Rectal smooth muscle tissue (tissue), 1 donor: ENCODE data around the gene DHFR2.
"Not testable (repeated sequence)": the region's sequence is repeated elsewhere in the genome, so short reads cannot be mapped to it uniquely, and the experiment has no call there.

Experiments used
- H3K27ac ChIP-seq: one replicate; pipeline ENCODE4 v1.7.0; 2013; ENCODE audit warnings: low read depth, low read length, inconsistent platforms
- H3K27me3 ChIP-seq: one replicate; pipeline ENCODE4 v1.7.0; 2013; ENCODE audit warnings: low read length; ENCODE audit not compliant: control insufficient read depth, insufficient read depth
- H3K36me3 ChIP-seq: one replicate; pipeline ENCODE4 v1.7.0; 2013; ENCODE audit warnings: low read length; ENCODE audit not compliant: control insufficient read depth, insufficient read depth
- H3K4me1 ChIP-seq: one replicate; pipeline ENCODE4 v1.7.0; 2013; ENCODE audit warnings: low read length; ENCODE audit not compliant: control insufficient read depth, insufficient read depth
- H3K4me3 ChIP-seq: one replicate; pipeline ENCODE4 v1.7.0; 2013; ENCODE audit warnings: low read length
- H3K9ac ChIP-seq: one replicate; pipeline ENCODE4 v1.7.0; 2013; ENCODE audit warnings: low read length

The DHFR2 gene

DNA sequence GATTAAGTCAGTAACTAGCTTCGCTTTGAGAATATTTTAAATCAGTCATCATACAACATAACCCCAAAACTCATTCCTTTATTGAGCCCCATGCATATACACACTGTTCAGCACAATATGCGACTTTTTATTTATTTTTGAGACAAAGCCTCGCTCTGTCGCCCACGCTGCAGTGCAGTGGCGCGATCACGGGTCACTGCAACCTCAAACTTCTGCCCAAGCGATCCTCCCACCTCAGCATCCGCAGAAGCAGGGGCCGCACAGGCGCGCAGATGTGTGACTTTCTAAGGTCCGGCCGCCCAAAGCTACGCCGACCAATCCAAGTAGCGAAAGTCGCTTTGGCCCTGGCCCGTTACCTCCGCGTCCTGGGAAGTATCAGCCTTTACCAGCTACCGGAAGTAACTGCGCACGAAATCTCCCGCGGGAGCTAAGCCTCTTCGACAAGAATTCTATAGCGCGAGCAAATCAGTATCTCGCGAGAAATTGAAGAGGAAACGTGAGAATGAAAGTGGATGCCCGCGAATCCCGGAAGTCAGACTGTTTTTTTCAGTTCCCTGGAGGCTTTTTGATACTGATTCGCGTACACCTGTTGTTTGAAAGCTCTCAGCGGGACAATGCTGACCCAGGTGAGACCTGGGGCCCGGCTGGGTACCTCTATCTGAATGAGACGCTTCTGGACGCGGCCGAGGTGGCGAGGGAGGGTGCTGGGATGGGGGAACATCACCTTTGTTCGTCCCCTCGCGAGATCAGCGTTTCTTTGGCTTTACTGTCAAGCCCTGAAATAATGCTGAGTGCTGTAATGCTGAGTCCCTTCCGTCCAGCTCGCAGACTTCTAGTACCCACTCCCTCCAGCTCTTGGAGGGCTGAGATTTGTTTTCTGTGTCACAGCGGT is at the start of gene DHFR2, which contains the start of gene NSUN3:
TSS of gene DHFR2 (minus strand) at position 404 of the 892 bp plus-strand sequence. CDS start 1,405 bp downstream, outside the sequence.
TSS of gene NSUN3 (plus strand) at position 549 of the 892 bp plus-strand sequence. CDS start at position 615, 66 bp downstream.
- peak within 1 kb of the TSS; percentile 93 for H3K4me3 ChIP-seq
- peak within 1 kb of the TSS; percentile 97 for H3K27ac ChIP-seq
- H3K9ac ChIP-seq: peak within 1 kb of the TSS; percentile 76
- H3K4me1 ChIP-seq: peaks cover 3% of the 10 kb centered on the region
- no peaks in the 10 kb centered on the region for H3K27me3 ChIP-seq
- no peaks in the 10 kb centered on the region for H3K36me3 ChIP-seq

DNA sequence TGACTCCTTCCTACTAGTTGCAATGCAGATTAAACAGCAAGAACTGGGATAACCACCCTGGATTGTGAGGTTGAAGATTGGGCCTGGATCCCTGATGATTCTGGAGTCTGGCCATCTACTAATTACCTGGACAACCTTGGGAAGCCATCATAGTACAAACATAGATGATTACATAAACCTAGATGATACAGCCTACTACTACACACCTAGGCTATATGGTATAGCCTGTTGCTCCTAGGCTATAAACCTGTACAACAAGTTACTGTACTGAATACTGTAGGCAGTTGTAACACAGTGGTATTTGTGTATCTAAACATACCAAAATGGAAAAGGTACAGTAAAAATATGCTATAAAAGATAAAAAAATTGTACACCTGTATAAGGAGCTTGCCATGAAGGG is 48.1 kb upstream of the DHFR2 start:
- Histone ChIP-seq H3K27me3 (no peaks in the 10 kb centered on the region), H3K4me3 (no peak overlapping the region), H3K4me1 (no peaks in the 10 kb centered on the region), H3K27ac (no peak overlapping the region), H3K36me3 (no peaks in the 10 kb centered on the region), H3K9ac (no peak overlapping the region)

- H3K27me3 ChIP-seq, H3K4me3 ChIP-seq, H3K36me3 ChIP-seq, H3K27ac ChIP-seq, H3K4me1 ChIP-seq, H3K9ac ChIP-seq: not testable (repeated sequence)
These were observed 47.5 kb upstream of the DHFR2 start for GRCh38 chr3:94110232-94110631.

- no peaks in the 10 kb centered on the region for H3K27me3 ChIP-seq
- no peaks in the 10 kb centered on the region for H3K36me3 ChIP-seq
- H3K4me3 ChIP-seq: no peak overlapping the region
- H3K9ac ChIP-seq: no peak overlapping the region
- H3K27ac ChIP-seq: no peak overlapping the region
- no peaks in the 10 kb centered on the region for H3K4me1 ChIP-seq
These were observed 43.6 kb upstream of the DHFR2 start for GRCh38 chr3:94106268-94106667.

- Histone ChIP-seq H3K36me3 (peaks cover 6% of the 10 kb centered on the region), H3K27me3 (no peaks in the 10 kb centered on the region), H3K4me1 (no peaks in the 10 kb centered on the region), H3K9ac (no peak overlapping the region), H3K4me3 (no peak overlapping the region), H3K27ac (no peak overlapping the region)
These were observed 39.1 kb upstream of the DHFR2 start for GRCh38 chr3:94101860-94102259.

DNA sequence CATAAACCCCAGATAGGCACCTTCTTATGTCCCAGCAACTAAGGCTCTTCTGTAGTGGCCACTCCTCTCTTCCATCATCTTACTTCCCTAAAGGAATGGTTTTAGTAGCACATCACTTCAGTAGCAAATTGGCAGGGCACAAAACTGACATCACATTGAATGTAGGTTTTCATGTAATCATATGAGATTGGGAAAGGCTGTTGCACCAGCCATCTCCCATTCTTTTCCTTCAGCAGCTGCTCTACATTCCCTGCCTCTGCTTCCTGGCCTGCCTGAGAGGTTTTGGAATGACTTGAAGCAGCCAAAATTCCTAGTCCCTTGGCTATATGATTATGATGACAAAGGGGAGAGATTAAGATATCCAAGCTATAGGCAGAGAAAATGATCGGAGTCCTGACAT is 36.6 kb upstream of the DHFR2 start:
- H3K27me3 ChIP-seq: no peaks in the 10 kb centered on the region
- no peaks in the 10 kb centered on the region for H3K4me1 ChIP-seq
- peaks cover 6% of the 10 kb centered on the region for H3K36me3 ChIP-seq
- no peak overlapping the region for H3K4me3 ChIP-seq
- no peak overlapping the region for H3K9ac ChIP-seq
- H3K27ac ChIP-seq: no peak overlapping the region

DNA sequence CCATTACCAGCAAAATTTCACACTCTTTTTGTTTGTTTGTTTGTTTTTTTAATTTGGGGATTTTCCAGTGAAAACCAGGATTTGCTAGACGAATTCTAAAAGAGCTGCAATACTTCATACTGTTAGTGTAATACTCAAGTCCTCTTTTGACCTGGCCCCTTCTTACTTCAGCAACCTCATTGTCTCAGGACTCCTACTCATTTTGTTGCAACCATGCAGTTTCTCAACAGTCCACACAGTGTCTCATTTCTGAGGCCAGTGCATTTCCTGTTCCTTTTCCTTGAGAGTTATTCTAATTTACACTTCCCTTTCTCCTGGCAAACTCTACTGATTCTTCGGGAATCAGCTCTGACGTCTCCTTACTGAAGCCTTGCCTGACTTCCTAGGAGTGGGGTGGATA is 35.7 kb upstream of the DHFR2 start:
- H3K4me3 ChIP-seq: no peak overlapping the region
- H3K27me3 ChIP-seq: no peaks in the 10 kb centered on the region
- H3K9ac ChIP-seq: no peak overlapping the region
- no peak overlapping the region for H3K27ac ChIP-seq
- H3K4me1 ChIP-seq: no peaks in the 10 kb centered on the region
- H3K36me3 ChIP-seq: peaks cover 6% of the 10 kb centered on the region

DNA sequence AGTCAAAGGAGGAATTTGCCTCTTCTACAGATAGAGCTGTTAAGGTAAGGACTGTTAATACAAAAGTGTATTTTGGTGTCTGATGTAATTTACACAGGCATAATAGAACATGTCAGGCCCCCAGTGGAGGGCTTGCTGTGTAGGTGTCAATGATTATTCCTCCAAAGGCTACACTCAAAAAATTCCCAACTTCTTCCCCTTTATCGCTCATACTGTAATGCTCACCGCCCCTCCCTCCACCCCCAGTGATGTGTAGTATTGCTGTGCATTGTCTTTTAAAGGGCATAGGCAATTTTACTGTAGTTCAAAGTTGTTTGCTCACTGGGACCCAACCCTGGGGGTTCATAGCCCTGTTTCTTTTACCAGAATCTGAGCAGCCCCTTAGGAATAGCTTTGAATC is 32.4 kb upstream of the DHFR2 start:
- no peak overlapping the region for H3K27ac ChIP-seq
- no peak overlapping the region for H3K9ac ChIP-seq
- no peaks in the 10 kb centered on the region for H3K4me1 ChIP-seq
- no peaks in the 10 kb centered on the region for H3K27me3 ChIP-seq
- H3K36me3 ChIP-seq: peaks cover 11% of the 10 kb centered on the region
- no peak overlapping the region for H3K4me3 ChIP-seq

- no peak overlapping the region for H3K4me3 ChIP-seq
- H3K27me3 ChIP-seq: no peaks in the 10 kb centered on the region
- H3K9ac ChIP-seq: no peak overlapping the region
- peaks cover 5% of the 10 kb centered on the region for H3K36me3 ChIP-seq
- H3K27ac ChIP-seq: no peak overlapping the region
- no peaks in the 10 kb centered on the region for H3K4me1 ChIP-seq
These were observed 30.4 kb upstream of the DHFR2 start for GRCh38 chr3:94093151-94093550.

DNA sequence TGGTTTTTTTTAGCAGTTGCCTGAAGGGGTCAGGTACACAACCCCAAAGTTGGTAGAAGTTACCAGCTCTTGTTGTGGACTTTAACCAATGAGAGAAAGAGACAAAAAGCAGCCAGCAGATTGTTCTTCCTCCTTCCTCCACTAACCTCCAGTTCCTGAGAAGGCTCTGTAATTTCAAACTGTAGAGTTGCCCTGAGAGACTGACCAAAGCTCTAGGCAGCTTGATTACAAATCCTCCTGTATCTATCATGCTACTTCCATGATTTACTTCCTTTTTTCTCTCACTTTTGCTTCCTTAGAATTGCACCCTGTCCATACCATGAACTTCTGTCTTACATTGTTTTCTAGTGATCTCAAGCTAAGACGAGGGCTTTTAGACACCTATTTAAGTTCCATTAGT is 29.4 kb upstream of the DHFR2 start:
- no peak overlapping the region for H3K9ac ChIP-seq
- H3K4me3 ChIP-seq: no peak overlapping the region
- H3K36me3 ChIP-seq: peaks cover 4% of the 10 kb centered on the region
- no peak overlapping the region for H3K27ac ChIP-seq
- no peaks in the 10 kb centered on the region for H3K4me1 ChIP-seq
- no peaks in the 10 kb centered on the region for H3K27me3 ChIP-seq

GRCh38 chr3:94089126-94089525 is 26.4 kb upstream of the DHFR2 start:
- Histone ChIP-seq H3K9ac (no peak overlapping the region), H3K4me3 (no peak overlapping the region), H3K4me1 (no peaks in the 10 kb centered on the region), H3K36me3 (peaks cover 4% of the 10 kb centered on the region), H3K27ac (no peak overlapping the region), H3K27me3 (no peaks in the 10 kb centered on the region)

DNA sequence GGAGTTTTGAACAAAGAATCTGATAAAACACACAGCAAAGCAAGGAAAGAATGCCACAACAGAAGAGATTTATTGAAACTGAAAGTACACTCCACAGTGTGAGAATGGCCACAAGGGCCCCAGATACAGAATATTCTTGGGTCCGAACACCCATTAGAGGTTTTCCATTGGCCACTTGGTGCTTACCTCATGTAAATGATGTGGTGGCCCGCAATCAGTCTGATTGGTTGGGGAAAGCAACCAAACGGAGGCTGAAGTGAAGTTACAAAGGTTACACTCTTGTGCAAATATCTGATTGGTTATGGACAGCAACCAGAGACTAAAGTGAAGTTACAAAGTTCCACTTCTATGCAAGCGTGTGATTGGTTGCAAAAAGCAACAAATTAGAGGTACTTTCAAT is 20.5 kb upstream of the DHFR2 start:
- H3K27me3 ChIP-seq: no peaks in the 10 kb centered on the region
- no peak overlapping the region for H3K27ac ChIP-seq
- H3K9ac ChIP-seq: no peak overlapping the region
- H3K4me1 ChIP-seq: no peaks in the 10 kb centered on the region
- no peak overlapping the region for H3K4me3 ChIP-seq
- no peaks in the 10 kb centered on the region for H3K36me3 ChIP-seq

DNA sequence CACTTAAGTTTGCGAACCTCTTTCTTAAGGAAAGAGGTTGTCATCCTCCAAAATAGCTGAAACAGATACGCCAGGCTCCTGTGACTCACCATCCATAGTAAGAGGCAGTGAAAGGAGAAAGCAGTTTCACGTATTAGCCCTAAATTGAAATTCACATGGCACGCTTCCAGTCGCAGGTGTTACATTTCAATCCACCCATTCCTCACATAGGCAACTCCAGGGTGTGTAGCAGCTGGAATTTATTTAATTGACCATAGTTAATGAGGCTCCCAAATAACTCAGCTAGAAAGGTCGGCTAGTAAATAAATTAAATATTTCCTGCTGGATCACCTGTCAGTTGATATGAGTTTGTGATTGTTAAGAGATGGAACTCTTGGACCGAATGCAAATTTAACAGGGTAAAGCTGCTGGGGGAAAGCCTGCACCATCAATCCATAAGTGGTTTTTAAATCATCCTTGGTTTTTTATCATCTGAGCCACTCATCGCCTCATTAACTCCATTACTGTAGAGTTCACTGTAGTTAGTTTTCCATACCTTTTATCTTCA is 19.7 kb upstream of the DHFR2 start:
- no peaks in the 10 kb centered on the region for H3K36me3 ChIP-seq
- no peak overlapping the region for H3K27ac ChIP-seq
- H3K27me3 ChIP-seq: no peaks in the 10 kb centered on the region
- H3K4me1 ChIP-seq: no peaks in the 10 kb centered on the region
- H3K9ac ChIP-seq: no peak overlapping the region
- H3K4me3 ChIP-seq: no peak overlapping the region
